ENCODE results near the gene MEGF6.

DNA sequence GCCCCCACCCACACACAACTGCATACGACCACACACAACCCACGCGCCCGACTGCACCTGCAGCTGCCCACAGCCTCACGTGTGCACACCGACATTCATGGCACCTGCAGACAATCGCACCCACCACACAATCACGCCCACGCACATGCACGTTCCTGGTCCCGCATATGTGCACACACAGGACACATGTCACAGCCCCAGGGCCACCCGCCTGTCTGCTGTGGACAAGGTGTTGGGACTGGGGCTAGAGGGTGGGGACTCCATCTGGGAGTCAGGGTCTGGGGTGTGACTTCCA, 100.4 kb downstream of the MEGF6 start:
- TF ChIP-seq CTCF (IDR thresholded peaks at IDR 0.05; ENCODE audit: low read depth, low read length) (no peak), EZH2phosphoT487 (IDR thresholded peaks at IDR 0.05; ENCODE audit: low read depth) (no peak)

All from OCI-LY3 (cell line).